Activated CD4-positive, alpha-beta T cell treated with anti-CD3 and anti-CD28 coated beads for 36 hours (primary cell): Measurements from ENCODE around the gene HPCA. TPM values are rescaled to one million over a fixed set of nuclear protein-coding genes. Genes with fewer than 3 reads are reported as not detected.

Experiments
- ATAC-seq: fragments of 200-7000 bp; cut with Tn5 transposase; one replicate; pipeline ENCODE4 v1.10.0; 2021; ENCODE audit warnings: mild to moderate bottlenecking, moderate library complexity
- CTCF ChIA-PET: fragments of 350-600 bp; sonication (Branson Sonifier 250); formaldehyde crosslinking; loops from one replicate; lab custom pipeline; 2021; ENCODE audit warnings: antibody characterized with exemption; lab: Charles Lee
- POLR2A ChIA-PET: fragments of 350-600 bp; sonication (Branson Sonifier 250); formaldehyde crosslinking; loops from one replicate; lab custom pipeline; 2021; ENCODE audit warnings: antibody characterized with exemption, inconsistent platforms; lab: Charles Lee
- DNase-seq: peaks from one replicate; pipeline ENCODE4 v3.0.0-alpha.2; 2020
- H3K27ac Mint-ChIP-seq: one replicate; pipeline ENCODE4 v1.8.0; 2021; ENCODE audit warnings: mixed read lengths
- H3K27me3 Mint-ChIP-seq: one replicate; pipeline ENCODE4 v1.8.0; 2021; ENCODE audit warnings: mixed read lengths
- H3K36me3 Mint-ChIP-seq: one replicate; pipeline ENCODE4 v1.8.0; 2021; ENCODE audit warnings: low read depth, mixed read lengths
- H3K4me1 Mint-ChIP-seq: one replicate; pipeline ENCODE4 v1.8.0; 2021; ENCODE audit warnings: mixed read lengths
- H3K4me3 Mint-ChIP-seq: one replicate; pipeline ENCODE4 v1.8.0; 2021; ENCODE audit warnings: mild to moderate bottlenecking, moderate library complexity, mixed read lengths
- H3K9me3 Mint-ChIP-seq: one replicate; pipeline ENCODE4 v1.8.0; 2021; ENCODE audit warnings: low read depth, mixed read lengths
- intact Hi-C, 2 experiments: fragments of 100-400 bp; cut with DNase I in 1 of 2; cut with micrococcal nuclease in 1 of 2; formaldehyde crosslinking; loops; one replicate each; pipeline versions ENCODE4 v1.14.2 to v1.15.1; 2022 to 2024; cut with DNase I, micrococcal nuclease
- total RNA-seq, 2 experiments: library from RNA; stranded (reverse); gene quantifications; one replicate each; pipeline ENCODE4 v1.2.3, GENCODE V29; 2021

The HPCA gene
- total RNA-seq, 2 experiments from 2014 or later, result 0.49 TPM; not detected in 1

GRCh38 chr1:32890516-32891240, 4.4 kb downstream of the HPCA start:
- Mint-ChIP-seq H3K27me3 (peaks cover 53% of the 10 kb centered on the region), H3K9me3 (no peaks in the 10 kb centered on the region), H3K4me3 (no peak overlapping the region), H3K36me3 (no peaks in the 10 kb centered on the region), H3K27ac (no peak overlapping the region), H3K4me1 (peaks cover 3% of the 10 kb centered on the region)
- no peak for DNase-seq
- CTCF ChIA-PET, result interaction anchor here (0.5 to 5.4 kb wide), 9 partner anchors 14 to 1173 kb away, joined by 3 to 33 read pairs (median 3); no protein-coding TSS in a partner anchor
- ATAC-seq, result no peak
- POLR2A ChIA-PET, result no interaction called here
- intact Hi-C loops, result no loop called here

- H3K4me3 Mint-ChIP-seq, result no peak overlapping the region
- H3K9me3 Mint-ChIP-seq, result no peaks in the 10 kb centered on the region
- CTCF ChIA-PET, result interaction anchor here (0.5 to 5.4 kb wide), 7 partner anchors 13 to 1173 kb away, joined by 3 to 33 read pairs (median 3); no protein-coding TSS in a partner anchor
- no peak for ATAC-seq
- no peak for DNase-seq
- peaks cover 53% of the 10 kb centered on the region for H3K27me3 Mint-ChIP-seq
- peaks cover 3% of the 10 kb centered on the region for H3K4me1 Mint-ChIP-seq
- H3K27ac Mint-ChIP-seq, result no peak overlapping the region
- POLR2A ChIA-PET, result no interaction called here
- no peaks in the 10 kb centered on the region for H3K36me3 Mint-ChIP-seq
- intact Hi-C loops, result no loop called here
These were observed 4.9 kb downstream of the HPCA start for GRCh38 chr1:32891241-32891570.

- no peak for DNase-seq
- Mint-ChIP-seq H3K4me1 (peaks cover 3% of the 10 kb centered on the region), H3K27ac (no peak overlapping the region), H3K36me3 (no peaks in the 10 kb centered on the region), H3K4me3 (no peak overlapping the region), H3K9me3 (no peaks in the 10 kb centered on the region), H3K27me3 (peaks cover 56% of the 10 kb centered on the region)
- intact Hi-C loops, result no loop called here
- ChIA-PET CTCF (interaction anchor here (0.6 to 5.4 kb wide), 5 partner anchors 13 to 1174 kb away, joined by 3 to 33 read pairs (median 3); no protein-coding TSS in a partner anchor), POLR2A (no interaction called here)
- no peak for ATAC-seq
These were observed 5.3 kb downstream of the HPCA start for GRCh38 chr1:32891630-32892029.

GRCh38 chr1:32892368-32893197, 6.3 kb downstream of the HPCA start:
- H3K27me3 Mint-ChIP-seq, result peaks cover 48% of the 10 kb centered on the region
- no peak overlapping the region for H3K27ac Mint-ChIP-seq
- intact Hi-C loops, result no loop called here
- DNase-seq (peak; percentile 75), ATAC-seq (peak; percentile 82)
- peak overlapping the region; percentile 36 for H3K4me3 Mint-ChIP-seq
- no peaks in the 10 kb centered on the region for H3K36me3 Mint-ChIP-seq
- POLR2A ChIA-PET, result interaction anchor here (0.6 kb wide), 2 partner anchors 478 to 492 kb away, joined by 3 to 7 read pairs; no protein-coding TSS in a partner anchor
- H3K4me1 Mint-ChIP-seq, result peaks cover 3% of the 10 kb centered on the region
- CTCF ChIA-PET, result interaction anchor here (0.6 to 5.4 kb wide), 11 partner anchors 12 to 340 kb away, joined by 3 to 33 read pairs (median 4); no protein-coding TSS in a partner anchor
- H3K9me3 Mint-ChIP-seq, result no peaks in the 10 kb centered on the region

- intact Hi-C loops, result no loop called here
- peak; percentile 13 for ATAC-seq
- Mint-ChIP-seq H3K4me3 (peak overlapping the region; percentile 54), H3K4me1 (peaks cover 3% of the 10 kb centered on the region), H3K9me3 (no peaks in the 10 kb centered on the region), H3K27me3 (peaks cover 40% of the 10 kb centered on the region), H3K27ac (no peak overlapping the region), H3K36me3 (no peaks in the 10 kb centered on the region)
- DNase-seq, result peak; percentile 41
- ChIA-PET POLR2A (interaction anchor here (0.6 kb wide), 1 partner anchor 493 kb away, joined by 3 read pairs; no protein-coding TSS in a partner anchor), CTCF (interaction anchor here (0.6 to 5.4 kb wide), 9 partner anchors 17 to 341 kb away, joined by 3 to 33 read pairs (median 4); no protein-coding TSS in a partner anchor)
These were observed 7.1 kb downstream of the HPCA start for GRCh38 chr1:32893198-32894018.

- Mint-ChIP-seq H3K27ac (no peak overlapping the region), H3K36me3 (no peaks in the 10 kb centered on the region), H3K4me1 (peaks cover 3% of the 10 kb centered on the region), H3K27me3 (peaks cover 41% of the 10 kb centered on the region), H3K4me3 (peak overlapping the region; percentile 54), H3K9me3 (no peaks in the 10 kb centered on the region)
- DNase-seq, result no peak
- intact Hi-C loops, result no loop called here
- ChIA-PET CTCF (interaction anchor here (5.4 kb wide), 1 partner anchor 18 kb away, joined by 33 read pairs; no protein-coding TSS in a partner anchor), POLR2A (no interaction called here)
- ATAC-seq, result no peak
These were observed 7.8 kb downstream of the HPCA start for GRCh38 chr1:32894019-32894600.

- Mint-ChIP-seq H3K9me3 (no peaks in the 10 kb centered on the region), H3K4me3 (no peak overlapping the region), H3K27ac (no peak overlapping the region), H3K27me3 (peaks cover 39% of the 10 kb centered on the region), H3K36me3 (no peaks in the 10 kb centered on the region), H3K4me1 (peaks cover 3% of the 10 kb centered on the region)
- intact Hi-C loops, result no loop called here
- ChIA-PET POLR2A (no interaction called here), CTCF (interaction anchor here (5.4 kb wide), 1 partner anchor 19 kb away, joined by 33 read pairs; no protein-coding TSS in a partner anchor)
- DNase-seq, result no peak
- ATAC-seq, result no peak
These were observed 8.4 kb downstream of the HPCA start for GRCh38 chr1:32894681-32895080.

- Mint-ChIP-seq H3K4me1 (peaks cover 4% of the 10 kb centered on the region), H3K27ac (no peak overlapping the region), H3K4me3 (no peak overlapping the region), H3K36me3 (no peaks in the 10 kb centered on the region), H3K9me3 (no peaks in the 10 kb centered on the region), H3K27me3 (peaks cover 43% of the 10 kb centered on the region)
- no peak for DNase-seq
- ChIA-PET CTCF (interaction anchor here (0.6 to 1.0 kb wide), 3 partner anchors 9 to 191 kb away, joined by 3 to 4 read pairs (median 3); no protein-coding TSS in a partner anchor), POLR2A (no interaction called here)
- ATAC-seq, result no peak
- intact Hi-C loops, result no loop called here
These were observed 9.3 kb downstream of the HPCA start for GRCh38 chr1:32895325-32896215.

GRCh38 chr1:32896451-32896850, 10.2 kb downstream of the HPCA start:
- no peak overlapping the region for H3K27ac Mint-ChIP-seq
- no peak overlapping the region for H3K4me3 Mint-ChIP-seq
- ATAC-seq (no peak), DNase-seq (no peak)
- ChIA-PET POLR2A (no interaction called here), CTCF (interaction anchor here (1.1 kb wide), 1 partner anchor 16 kb away, joined by 5 read pairs; no protein-coding TSS in a partner anchor)
- H3K9me3 Mint-ChIP-seq, result no peaks in the 10 kb centered on the region
- H3K27me3 Mint-ChIP-seq, result peaks cover 42% of the 10 kb centered on the region
- no peaks in the 10 kb centered on the region for H3K36me3 Mint-ChIP-seq
- H3K4me1 Mint-ChIP-seq, result peaks cover 6% of the 10 kb centered on the region
- intact Hi-C loops, result no loop called here
